GM18520 (cell line): ENCODE measurements around the gene ANKRD33B.

Experiments used
- ATAC-seq: cut with Tn5 transposase; IDR thresholded peaks from one replicate; pipeline ENCODE4 v1.9.1; 2021; ENCODE audit not compliant: unreplicated experiment

Gene ANKRD33B

DNA sequence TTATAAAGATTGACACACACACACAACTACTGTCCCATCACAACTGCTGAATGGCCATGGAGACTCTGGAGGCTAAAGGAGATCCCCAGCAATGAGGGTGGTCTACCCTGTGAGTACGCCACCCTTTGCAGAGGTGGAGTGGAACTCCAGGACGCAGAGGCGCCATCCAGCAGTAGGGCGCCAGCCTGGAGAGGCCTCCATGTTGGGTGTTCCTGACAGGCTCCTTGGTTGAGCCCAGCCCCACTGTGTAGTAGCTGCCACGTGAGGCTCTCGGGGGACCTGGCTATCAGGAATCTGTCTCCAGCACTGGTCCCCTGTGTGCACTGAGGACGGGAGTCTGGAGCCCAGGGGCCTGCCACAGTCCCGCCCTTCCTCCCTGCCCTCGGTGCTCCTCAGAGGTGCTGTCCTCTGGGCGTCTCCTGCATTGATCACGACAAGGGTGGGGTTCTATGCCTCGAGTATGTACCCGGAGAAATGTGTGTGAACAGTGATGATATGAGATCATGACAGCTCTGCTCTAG lies 124.8 kb downstream of the ANKRD33B start:
- no peak for ATAC-seq

GRCh38 chr5:10689391-10690081 lies 125.7 kb downstream of the ANKRD33B start:
- no peak for ATAC-seq

DNA sequence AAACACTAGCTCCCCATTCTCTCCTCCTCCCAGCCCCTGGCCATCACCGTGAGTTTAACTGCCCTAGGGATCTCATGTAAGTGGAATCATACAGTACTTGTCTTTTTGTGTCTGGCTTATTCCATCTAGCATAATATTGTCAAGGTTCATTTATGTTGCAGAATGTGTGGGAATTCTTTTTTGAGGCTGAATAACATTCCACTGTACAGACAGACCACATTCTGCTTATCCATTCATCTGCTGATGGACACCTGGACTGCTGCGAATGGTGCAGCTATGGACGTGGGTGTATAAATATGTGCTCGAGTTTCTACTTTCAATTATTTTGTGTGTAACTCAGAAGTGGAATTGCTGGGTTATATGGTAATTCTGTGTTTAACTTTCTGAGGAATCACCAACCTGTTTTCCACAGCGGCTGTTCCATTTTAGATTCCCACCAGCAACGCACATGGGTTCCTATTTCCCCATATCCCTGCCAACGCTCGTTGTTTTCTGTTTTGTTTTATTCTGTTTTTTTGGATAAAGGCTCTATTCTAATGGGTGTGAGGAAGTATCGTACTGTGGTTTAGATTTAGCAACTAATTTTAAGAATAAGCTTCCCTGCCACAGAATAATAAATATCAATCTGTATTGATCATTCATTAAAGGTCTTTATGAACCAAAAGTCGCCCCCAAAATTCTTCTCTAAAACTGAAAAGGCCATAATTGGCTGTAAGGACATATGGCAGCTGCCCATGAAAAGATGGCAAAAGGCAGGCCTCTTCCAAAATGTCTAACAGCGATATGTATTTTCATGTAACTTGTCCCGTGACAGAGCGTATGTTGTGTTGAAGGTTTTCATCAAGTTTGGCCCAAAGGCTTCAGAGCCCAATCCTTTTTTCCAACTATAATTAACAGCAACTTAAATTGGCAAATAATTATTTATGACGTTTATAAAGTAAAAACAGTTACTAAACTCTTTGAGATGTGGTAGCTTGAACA lies 126.9 kb downstream of the ANKRD33B start:
- no peak for ATAC-seq

- no peak for ATAC-seq
These were observed 128.2 kb downstream of the ANKRD33B start for GRCh38 chr5:10691826-10692785.

DNA sequence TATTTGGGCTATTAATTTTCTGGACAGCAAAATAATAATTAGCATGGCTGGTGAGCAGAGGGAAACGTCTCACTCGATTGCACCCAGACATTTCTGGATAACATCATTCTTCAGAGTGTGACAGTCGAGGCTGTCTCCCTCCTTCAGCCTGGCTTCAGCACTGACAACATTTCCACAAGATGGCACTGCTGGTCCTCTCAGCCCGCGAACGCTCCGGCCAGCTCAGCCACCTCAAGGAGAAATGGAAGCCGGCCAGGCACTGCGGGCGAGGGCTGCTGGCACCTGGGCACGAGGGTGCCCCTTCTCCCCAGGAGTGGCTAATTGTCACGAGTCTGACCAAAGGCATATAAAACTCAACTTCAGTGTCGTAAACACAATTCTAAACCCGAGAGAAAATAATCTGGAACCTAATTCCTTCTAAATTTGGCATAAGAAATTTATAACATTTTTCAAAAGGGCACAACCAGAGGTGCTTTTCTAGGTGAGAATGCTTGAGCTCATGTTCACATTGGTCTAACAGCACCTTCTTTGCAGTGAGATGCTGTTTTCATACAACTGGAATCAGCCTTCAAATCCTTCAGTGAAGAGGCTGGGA lies 131.3 kb downstream of the ANKRD33B start:
- no peak for ATAC-seq

DNA sequence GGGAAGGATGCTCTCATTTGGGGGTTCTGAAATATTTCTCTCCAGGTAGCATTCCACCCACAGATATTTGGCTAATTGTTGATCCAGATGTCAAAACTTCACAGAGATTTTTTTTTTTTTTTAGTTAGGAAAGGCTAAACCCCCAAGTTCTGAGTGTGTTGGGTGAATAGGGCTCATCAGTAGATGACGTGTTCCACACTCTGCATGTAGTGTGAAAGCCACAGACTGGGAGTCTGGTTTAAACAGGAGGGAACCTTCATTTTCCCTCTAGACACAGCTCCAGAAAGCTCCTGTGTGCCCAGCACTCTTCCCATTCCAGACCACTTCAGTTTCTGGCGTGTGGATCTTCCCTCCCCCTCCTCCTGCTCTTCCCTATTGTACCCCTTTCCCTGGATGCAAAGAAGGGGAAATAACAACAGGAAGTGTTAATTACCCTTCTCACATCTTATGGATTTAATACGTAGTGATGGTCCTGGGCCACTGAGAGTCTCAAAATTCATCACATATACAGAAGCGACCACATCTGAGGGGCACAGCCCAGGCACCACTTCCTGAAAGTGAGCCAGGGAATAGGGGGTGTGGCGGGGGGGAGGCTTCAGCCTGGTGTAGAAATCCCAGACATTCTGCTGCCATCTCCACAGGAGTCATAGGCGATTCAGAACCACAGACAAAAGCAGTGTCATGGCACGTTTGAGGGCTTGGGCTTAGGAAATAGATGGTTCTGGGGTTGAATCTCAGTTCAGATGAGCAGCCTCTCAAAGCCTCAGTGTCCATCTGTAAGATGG lies 132.1 kb downstream of the ANKRD33B start:
- ATAC-seq: no peak

DNA sequence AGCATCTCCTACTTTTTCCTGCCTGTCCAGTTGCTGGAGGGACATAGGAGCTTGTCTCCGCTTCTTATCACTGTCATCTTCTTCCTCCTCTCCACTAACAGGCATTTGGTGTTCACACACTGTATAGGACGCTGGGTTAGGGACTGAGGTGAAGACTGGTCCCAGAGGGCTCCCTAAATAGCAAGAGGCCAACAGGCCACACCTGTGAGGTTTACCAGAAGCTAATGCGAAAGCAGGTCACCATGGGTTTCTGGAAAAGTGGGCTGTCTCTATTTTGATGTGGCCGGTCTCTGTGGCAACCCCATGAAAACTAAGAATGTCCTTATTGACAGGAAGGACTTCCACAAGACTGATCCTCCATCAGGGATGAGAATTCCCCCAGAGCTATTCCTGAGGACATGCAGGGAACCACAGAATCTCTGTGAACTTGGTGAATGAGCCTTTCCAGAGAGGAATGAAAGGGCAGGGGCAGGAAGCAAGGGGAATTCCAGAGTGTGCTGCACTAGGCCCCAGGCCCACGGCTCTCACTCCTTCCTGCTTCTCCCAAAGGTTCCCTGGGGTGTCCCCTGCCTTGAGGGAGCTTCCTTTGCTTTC lies 135.5 kb downstream of the ANKRD33B start:
- no peak for ATAC-seq

DNA sequence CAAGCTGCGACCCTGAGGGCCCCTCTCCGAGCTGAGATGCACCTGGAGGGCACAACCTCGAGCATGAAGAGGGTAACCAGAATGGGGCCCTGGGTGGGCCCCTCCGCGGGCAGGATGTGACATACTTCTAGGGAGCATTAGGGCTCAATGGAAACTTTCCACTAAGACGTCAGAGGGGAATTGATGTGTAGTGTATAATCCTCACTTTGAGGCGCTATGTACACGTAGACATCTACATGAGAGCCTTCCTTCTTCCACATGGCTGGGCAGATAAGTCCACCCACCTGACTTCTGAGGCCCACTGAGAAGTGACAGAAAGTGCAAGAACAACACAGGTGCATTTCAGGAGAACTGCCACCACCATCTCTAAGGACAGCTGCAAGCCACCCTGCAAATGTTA lies 136.1 kb downstream of the ANKRD33B start:
- peak; percentile 39 for ATAC-seq

- ATAC-seq: no peak
These were observed 136.6 kb downstream of the ANKRD33B start for GRCh38 chr5:10700516-10700915.

DNA sequence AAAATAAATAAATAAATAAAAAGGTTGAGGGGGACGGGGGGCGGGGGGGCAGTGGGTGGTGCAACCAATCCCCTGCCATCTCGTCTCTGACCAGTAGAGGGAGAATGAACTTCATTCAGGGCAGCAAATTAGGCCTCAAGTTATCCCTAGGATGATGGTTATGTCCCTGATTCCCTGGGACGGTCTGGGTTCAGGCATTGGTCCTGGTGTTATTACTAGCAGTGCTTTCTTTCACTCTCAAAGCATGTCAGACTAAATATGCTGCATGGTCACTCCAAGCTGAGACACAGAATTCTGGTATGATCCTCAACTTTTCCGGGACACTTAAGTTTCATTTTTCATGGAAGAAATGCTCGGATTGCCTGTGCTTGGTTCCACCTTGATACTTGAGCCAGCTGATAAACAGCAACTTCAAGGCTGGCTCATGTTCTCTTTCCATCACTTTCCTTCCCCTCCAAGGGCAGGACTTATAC lies 137.7 kb downstream of the ANKRD33B start:
- ATAC-seq: no peak

DNA sequence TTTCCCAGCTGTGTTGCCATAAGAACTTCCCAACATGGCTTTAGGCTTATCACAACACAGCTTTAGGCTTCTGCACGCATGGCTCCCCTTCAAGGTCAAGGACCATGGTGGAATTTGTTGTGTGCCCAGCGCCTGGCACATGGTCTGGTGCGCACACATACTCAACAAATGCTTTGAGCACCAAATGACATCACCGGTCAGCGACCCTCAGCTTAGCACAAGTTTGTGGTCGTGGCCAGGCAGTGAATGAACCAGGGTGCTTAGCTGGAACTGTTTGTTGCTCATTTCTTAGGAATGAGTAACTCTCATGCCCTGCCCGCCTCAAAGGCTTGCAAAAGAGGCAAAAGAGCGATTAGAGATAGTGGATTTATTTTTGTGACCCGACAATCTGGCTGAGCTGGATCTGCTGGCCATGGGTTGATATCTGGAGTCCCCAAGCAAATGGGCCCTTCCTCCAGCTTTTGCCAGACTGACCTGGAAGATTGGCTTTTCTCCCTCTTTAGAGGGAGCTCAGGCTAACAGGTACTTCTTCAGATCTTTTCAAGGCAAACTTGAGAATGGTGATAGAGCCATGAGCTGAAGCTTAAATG lies 138.3 kb downstream of the ANKRD33B start:
- no peak for ATAC-seq

DNA sequence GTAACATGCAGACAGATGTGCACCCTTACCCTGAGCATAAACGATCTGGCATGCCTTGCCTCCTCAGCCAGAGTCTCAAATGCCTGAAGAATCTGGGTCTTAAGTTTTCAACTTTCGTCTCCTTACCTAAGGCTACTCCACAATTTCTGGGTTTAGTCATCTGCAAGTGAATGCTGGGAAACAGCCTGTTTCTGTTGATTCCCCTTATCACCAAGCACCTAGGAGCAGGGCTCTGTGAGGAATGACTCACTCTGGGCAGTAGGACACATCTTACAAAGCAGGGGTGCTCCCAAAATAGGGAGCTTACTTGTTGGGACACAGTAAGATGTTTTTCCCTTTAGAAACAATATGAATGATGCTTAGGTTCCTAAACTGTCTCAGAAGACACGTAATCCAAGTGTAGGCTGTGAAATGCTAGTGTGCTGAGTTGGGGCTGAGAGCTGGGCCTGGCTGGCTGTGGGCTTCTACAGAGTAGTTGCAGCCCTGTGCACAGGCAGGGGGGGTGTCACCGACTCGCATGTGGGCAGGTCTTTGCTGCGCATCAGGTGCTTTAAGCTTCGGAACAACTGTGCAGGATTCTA lies 139.1 kb downstream of the ANKRD33B start:
- no peak for ATAC-seq

- no peak for ATAC-seq
These were observed 139.8 kb downstream of the ANKRD33B start for GRCh38 chr5:10703676-10704075.

GRCh38 chr5:10704949-10705621 lies 141.2 kb downstream of the ANKRD33B start:
- no peak for ATAC-seq

GRCh38 chr5:10705747-10706146 lies 141.9 kb downstream of the ANKRD33B start:
- ATAC-seq: no peak

- ATAC-seq: no peak
These were observed 142.5 kb downstream of the ANKRD33B start for GRCh38 chr5:10706326-10706725.
